Activated T-helper 1 cell treated with Interleukin-2 at 50 U/mL for 16 hours (primary cell): ENCODE results near the gene IRF5.

Source experiments
- DNase-seq: peaks from one replicate; pipeline ENCODE4 v3.0.0-alpha.2; 2020; ENCODE audit warnings: low read depth

Gene IRF5

DNA sequence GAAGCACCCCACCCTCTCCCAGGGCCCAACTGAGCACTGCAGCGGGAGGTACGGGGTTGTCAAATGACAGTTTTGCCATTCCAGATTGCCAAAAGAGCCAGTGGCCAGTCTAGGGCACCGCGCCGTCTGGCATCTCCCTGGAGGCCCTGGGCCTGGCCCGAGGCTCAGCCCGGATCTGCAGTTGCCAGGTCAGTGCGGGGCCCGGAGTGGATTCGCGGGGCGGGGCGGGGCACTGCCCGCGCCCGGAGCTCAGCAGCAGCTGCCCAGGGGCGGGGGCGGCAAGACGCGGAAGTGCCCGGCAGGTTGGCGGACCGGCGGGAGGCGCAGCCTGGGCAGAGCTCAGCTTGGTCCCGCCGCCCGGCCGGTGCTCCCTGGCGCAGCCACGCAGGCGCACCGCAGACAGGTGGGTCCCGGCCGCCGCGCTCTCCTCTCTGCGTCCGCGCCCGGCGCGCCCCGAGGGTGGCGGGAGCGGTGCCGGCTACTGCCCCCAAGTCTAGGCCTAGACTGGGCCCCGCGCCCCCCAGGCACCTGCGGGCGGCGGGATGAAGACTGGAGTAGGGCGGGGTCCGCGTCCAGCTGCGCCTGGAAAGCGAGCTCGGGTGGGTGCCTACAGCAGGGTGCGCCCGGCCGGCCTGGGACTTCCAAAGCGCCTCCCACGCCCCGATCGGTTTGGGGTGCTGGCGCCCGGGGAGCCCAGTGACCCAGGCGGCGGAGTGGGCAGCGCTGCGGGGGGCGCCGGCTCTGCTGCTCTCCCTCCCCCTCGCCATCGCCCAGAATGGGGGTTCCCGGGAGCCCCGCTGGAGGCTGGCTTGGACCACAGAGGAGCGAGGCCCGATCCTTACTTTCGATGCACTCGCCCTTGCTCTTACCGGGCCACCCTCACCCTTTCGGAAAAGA is at the start of gene IRF5:
Gene IRF5 (plus strand): TSS at position 281 of the 897 bp plus-strand sequence. CDS start 4,155 bp downstream, outside the sequence.
- DNase-seq = no peak

GRCh38 chr7:128888039-128888755 is 49.5 kb upstream of the IRF5 start:
- no peak for DNase-seq

DNA sequence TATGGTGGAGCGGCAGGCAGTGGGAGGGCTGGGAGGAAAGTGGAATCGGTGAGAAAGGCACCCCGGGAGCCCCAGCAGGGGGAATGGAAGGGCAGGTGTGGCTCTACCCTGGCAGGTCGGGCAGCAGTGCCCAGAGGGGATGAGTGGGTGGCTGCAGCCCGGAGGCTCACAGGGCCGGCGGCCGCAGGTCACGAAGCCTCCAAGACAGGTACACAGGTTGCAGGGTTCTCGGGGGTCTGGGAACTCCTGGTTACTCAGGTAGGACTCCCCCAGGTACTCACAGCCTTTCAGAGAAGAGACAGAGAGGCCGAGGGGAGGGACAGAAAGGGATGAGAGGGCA is 49.0 kb upstream of the IRF5 start:
- no peak for DNase-seq

DNA sequence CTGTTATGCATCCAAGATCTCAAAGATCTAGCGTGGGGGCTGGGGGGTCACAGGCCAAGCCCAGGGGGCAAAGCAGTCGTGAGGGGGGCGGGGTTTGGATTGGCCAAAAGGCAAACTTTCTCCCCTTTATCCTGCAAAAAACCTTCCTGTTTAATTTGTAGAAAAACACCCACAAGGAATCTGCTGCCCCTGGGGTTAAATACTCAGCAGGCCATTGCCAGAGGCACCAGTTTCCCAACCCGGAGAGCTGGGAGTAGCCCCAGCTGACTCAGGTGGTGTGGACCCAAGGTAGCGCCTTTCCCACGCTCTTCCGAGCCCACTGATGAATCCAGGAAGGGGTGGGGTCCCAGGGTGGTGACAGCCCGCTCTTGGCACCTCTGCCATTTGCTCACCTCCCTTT is 48.6 kb upstream of the IRF5 start:
- no peak for DNase-seq

DNA sequence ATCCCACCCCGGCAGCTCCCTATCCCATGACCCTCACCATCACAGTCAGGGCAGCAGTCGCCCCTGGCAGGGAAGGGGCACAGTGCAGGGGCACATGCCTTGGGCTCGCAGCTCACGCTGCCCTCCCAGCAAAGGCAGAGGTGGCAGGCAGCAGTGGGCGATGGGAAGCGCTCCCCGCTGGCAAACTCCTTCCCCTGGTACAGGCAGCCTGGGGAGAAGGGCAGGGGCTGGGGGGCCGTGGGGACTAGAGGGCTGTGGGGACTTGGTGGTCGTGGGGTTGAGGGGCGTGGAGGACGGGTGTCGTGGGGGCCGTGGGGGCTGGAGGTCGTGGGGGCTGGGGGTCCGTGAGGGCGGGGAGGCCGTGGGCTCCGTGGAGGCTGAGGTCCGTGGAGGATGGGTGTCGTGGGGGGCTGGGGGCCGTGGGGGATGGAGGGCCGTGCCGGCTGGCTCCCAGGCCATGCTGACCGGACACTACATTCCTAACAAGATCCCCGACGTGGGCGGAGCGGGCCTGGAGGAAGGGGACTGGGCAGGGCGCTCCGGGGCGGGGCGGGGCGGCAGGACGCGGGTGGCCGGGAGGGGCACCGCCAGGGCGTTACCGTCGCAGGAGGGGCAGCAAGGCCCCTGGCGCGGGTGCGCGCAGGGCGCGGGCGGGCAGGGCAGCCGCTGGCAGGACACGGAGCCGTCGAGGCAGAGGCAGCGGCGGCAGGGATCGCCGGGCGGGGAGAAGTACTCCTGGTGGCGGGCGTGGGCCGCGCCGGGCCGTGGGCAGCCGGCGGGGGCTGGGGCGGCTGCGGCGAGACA is 47.2 kb upstream of the IRF5 start:
- DNase-seq = no peak

DNA sequence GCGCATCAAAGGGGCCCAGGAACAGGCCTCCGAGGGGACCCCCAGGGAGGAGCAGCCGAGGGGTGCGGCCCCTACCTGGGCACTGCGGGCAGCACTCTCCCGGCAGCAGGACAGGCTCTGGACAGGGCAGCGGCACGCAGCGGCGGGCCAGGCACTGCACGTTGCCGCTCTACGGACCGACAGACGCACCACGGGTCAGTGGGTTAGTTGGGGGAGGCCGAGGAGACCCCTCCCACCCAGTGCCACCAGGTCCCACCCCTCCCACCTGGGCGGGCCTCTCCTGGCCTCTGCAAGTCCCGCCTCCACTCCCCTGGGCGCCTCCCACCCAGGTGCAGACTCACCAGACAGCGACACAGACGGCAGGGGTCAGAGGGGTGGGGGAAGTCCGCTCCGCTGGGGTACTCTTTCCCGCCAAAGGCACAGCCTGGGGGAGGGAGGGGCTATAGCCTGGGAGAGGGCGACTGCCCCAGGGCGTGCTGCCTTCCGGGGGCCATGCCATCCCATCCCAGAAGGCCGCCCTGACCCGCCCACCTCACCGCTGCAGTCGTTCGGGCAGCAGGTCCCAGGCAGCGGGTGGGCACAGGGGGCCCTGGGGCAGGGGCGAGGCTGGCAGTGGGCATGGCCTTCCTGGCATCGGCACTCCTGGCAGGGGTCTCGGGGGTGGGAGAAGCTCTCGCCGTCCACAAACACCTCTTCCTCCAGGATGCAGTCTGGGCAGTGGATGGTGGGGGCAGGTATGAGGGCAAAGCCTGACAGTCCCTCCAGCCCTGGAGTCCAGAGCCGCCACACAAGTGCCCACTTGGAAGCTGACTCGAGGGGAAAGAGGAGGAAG is 46.4 kb upstream of the IRF5 start:
- no peak for DNase-seq

DNA sequence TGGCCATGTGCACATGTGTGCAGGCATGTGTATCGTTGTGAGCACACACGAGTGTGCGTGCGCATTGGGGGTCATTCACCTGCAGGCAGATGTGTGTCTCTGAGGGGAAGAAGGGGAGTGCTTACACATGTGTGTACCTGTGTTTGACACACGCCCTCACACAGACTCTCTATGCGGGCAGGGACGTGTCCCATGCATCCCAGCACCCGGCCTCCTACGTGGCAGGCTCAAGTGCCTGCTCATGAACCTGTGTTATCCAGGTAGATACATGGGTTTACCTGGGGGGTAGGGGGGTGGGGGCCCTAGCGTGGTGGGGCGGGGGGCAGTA is 45.8 kb upstream of the IRF5 start:
- DNase-seq = no peak

DNA sequence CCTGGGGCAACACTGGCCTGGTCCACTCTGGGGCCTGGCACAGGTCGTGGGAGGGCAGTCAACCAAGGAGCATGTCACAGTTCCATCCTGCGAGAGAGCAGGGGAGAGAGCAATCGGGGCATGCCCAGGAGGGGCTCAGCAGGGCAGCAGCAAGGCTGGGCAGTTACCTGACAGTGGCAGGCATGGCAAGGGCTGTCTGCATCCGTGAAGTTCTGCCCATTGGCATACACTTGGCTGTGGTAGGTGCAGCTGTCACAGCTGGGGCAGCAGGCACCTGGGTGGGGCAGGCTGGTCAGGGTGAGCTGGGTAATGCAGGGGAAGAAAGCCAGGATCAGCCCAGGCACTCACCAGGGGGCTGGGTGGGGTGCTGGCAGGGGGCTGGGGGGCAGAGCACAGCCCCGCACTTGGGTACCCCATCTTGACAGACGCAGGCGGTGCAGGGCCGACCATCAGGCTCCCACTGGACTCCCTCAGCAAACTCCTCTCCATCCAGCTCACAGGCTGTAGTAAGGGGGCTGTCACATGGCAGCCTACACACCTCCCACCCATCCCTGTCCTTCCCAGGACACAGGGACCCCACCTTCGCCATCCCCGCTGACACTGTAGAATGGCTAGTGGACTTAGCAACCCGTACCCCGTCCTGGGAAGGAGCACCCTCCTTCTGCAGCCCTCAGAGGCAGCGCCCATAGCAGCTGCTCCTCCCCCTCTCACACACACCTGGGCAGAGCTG is 45.0 kb upstream of the IRF5 start:
- DNase-seq = no peak

- no peak for DNase-seq
Measured at GRCh38 chr7:128893251-128894100, 44.3 kb upstream of the IRF5 start.

- no peak for DNase-seq
Measured at GRCh38 chr7:128894101-128894440, 43.7 kb upstream of the IRF5 start.

- no peak for DNase-seq
Measured at GRCh38 chr7:128895320-128895719, 42.4 kb upstream of the IRF5 start.

DNA sequence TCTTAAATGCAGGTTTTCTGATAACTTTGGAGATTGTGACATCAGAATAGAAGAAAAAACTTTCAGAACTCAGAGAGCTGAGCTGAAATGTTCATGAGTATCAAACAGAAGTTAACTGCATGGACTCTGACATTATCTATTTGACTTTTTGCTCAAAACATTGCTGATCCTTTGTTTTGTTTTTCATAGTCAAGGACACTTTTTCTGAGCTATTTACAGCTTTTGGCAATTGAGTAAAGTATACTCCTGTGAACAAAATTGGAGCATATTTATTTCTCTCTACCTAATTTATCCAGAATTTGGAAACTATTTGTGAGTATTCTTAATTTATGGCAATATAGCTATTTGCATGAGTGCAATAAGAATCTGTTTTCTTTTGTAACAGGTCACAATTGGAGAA is 38.3 kb upstream of the IRF5 start:
- no peak for DNase-seq

DNA sequence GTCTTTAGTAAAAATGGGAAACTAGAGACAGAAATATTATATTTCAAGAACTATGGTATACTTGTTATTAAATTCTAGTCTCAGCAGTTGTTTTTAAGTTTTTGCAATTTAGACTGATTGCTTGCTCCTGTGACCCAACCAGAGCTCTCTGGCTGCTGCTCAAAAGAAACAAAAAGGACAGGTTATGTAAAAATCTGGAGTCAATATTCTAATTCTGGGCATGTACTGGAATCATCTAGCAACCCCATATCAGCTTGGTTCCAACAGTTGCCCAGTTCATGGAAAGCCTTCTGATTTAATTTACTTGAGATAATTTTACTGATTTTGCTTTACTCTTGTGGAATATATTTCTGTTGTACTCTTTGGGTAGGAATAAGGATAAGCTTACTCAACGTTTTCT is 37.5 kb upstream of the IRF5 start:
- DNase-seq = no peak

DNA sequence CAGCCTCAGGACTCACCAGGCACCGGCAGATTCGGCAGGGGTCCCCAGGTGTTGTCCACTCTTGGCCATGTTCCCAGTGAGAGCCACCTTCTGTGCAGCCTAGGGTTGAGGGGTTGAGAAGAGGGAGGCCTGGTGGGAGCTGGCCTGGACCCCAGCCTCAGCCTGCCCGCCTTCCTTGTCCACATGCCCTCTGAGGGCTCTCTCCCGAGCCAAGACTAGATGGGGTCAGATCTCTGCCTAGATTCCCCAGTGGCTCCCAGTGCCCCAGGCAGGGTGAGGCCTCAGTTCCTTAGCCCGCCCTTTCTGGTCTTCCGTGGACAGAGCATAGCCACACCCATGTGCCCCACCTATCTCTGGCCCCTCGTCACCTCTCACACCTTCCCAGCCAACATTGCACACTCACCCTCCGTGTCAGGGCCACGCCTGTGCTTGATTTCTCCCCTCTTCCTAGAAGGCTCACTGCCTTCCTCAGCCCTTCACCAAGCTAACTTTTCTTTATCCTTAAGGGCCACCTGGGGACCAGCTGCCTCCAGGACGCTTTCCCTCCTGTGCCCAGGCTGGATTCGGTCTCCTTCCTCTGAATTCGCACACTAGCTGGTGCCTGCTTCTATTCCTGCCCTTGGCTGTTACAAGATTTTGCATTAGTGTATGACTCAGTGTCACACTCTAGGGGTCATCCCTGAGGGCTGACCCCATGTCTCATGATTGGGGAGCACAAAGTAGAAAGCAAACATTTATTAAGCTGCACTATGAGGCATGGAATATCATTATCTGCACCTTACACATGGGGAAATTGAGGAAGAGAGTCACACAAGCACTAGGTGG is 34.8 kb upstream of the IRF5 start:
- DNase-seq = no peak

DNA sequence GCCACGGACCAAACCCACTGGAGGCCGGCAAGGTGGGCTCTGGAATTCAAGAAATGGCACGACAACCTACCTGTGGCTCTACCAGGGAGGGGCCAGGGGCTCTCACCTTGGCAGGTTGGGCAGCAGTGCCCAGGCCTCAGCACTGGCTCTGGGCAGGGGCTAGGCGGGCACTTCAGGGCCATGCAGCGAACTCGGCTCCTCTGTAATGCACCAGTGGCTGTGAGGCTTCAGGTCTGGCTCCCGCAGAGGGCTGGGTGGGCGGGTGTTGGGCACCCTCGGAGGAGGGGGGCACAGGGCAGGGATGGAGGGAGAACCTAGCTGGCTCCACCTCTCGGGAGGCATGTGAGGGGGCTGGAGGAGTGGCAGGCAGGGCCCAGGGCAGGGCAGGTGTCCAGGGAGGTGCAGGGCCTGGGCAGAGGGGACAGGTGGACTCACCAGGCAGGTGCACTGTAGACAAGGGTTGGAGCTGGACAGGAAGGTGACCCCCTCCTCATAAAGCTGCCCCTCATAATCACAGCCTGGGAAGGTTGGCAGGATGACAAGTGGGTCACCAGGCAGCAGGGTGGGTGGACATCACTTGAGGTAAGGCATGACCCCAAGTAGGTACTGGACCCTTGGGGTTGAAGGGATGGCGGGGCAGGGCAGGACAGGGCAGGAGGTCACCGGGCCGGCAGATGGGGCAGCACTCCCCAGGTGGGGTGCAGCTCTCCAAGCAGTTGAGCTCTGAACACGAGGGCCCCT is 33.9 kb upstream of the IRF5 start:
- DNase-seq = no peak

DNA sequence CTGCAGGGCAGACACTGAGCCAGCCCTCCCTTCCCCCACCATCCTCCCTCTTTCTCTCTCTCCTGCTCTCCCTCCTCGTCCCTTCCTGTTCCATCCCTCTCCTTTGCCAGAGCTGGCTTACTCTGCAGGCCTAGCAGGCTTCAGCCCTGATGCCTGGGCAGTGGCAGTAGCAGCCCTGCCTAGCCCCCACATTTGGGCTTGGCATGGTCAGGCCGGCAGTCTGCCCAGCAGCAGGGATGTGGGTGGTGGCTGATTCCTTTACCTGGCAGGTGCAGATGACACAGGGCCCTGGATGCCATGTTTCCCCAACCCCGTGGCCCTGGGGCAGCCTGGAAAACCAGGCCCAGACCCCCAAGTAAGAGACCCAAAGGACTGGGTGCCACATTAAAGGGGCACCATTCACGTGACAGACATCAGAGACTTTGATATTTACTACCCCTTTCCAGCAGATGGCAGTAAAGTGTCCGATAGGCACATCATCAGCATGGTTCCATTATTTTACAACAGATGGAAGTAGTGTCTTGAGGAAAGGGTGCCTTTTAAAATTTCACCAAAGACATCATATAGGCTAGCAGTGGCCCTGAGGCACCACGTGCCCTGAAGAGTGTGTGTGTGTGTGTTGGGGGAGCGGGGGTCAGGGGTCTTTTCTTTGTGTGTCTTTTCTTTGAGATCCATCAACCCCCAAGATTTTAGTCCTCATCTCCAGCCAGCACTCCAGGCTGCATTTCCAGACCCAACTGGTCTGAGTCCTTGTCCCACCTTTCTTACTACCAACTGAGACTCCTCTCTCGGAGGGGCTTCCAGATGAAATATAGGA is 33.1 kb upstream of the IRF5 start:
- no peak for DNase-seq

DNA sequence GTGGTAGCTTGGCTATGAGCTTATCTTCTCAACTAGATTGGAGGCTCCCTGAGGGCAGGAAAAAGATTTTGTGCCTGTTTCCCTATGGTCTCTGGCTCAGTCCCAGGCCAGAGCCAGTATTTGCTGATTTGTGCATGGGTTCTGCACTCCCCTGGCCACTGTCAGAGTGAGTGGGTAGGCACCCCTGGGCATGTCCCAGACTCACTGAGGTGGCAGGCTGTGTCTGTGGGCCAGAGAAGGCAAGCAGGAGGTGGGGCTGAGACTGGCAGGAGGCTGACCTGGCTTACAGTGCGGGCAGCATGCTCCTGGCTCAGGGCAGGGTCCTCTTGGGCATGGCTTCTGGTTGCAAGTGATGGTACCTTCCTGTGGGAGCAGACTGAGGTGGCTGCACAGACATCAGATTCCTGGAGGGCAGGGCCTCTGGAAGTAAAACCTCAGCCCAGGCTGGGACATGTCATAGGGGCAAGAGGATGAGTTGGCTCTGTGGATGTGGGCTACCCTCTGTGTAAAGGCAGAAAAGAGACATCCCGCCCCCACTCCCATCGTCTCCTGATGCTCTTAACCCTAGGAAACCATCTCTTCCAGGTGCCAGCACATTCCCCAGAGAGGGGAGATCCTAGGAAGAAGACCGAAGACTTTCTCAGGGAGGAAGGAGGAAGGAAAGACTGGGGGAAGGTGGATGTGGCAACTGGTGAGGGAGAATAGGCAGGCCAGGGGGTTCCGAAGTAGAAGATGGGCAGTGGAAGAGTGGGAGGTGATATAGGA is 31.5 kb upstream of the IRF5 start:
- DNase-seq = no peak
